Measurements from ENCODE around the gene KAZN. TPM values are rescaled to one million over a fixed set of nuclear protein-coding genes. Genes with fewer than 3 reads are reported as not detected.

The KAZN gene
- total and polyA plus RNA-seq, 2 of the 8 experiments (the other 6 are each of a cell fraction or from before 2014, with no cell fraction given) = 3.7 to 11.8 TPM

- Histone ChIP-seq H3K9ac (replicated peaks in 1 of 4; ENCODE audit: extremely low read depth in 1 of 4, low read depth in 3 of 4, low read length in 3 of 4) (no peak overlapping the region), H2BK12ac (ENCODE audit: low read depth, low read length) (no peak overlapping the region), H2BK120ac (replicated peaks; ENCODE audit: low read depth, low read length) (no peak overlapping the region), H3K79me2 (ENCODE audit: control insufficient read depth in 1 of 2, insufficient read depth in 2 of 2, low read length in 2 of 2) (no peaks in the 10 kb centered on the region), H3K27ac (ENCODE audit: low read depth, low read length) (no peak overlapping the region), H3K4me2 (ENCODE audit: insufficient read depth in 1 of 2, low read depth in 2 of 2, low read length in 2 of 2) (no peak overlapping the region), H4K8ac (ENCODE audit: extremely low read depth, insufficient read depth, low read length) (no peak overlapping the region), H3K36me3 (ENCODE audit: control insufficient read depth in 2 of 4, insufficient read depth in 4 of 4, low read length in 3 of 4) (no peaks in the 10 kb centered on the region), H2AFZ (ENCODE audit: low read length) (no peak overlapping the region), H3K4me3 (ENCODE audit: extremely low read depth in 1 of 4, insufficient read depth in 2 of 4, low read depth in 3 of 4, low read length in 4 of 4) (no peak overlapping the region), H3K56ac (replicated peaks; ENCODE audit: insufficient read length, low read depth, low read length) (no peak overlapping the region), H3K4me1 (replicated peaks in 1 of 4; ENCODE audit: control insufficient read depth in 3 of 4, insufficient read depth in 4 of 4, low read length in 3 of 4) (no peaks in the 10 kb centered on the region; a peak in 1 of 7 replicates), H4K20me1 (replicated peaks in 1 of 2; ENCODE audit: control insufficient read depth in 1 of 2, insufficient read depth in 2 of 2, low read length in 2 of 2) (no peaks in the 10 kb centered on the region), H2BK5ac (ENCODE audit: low read depth, low read length) (no peak overlapping the region), H2BK20ac (ENCODE audit: low read length) (no peak overlapping the region), H4K5ac (ENCODE audit: insufficient read length, low read depth, low read length) (no peak overlapping the region), H3K23me2 (ENCODE audit: low read depth, low read length) (no peaks in the 10 kb centered on the region), H4K91ac (replicated peaks; ENCODE audit: insufficient read length, low read length) (no peak overlapping the region), H3K79me1 (ENCODE audit: low read depth, low read length) (peaks cover 4% of the 10 kb centered on the region; the same call in 1 of the 2 replicates), H2BK15ac (ENCODE audit: low read length) (no peak overlapping the region), H3K23ac (ENCODE audit: insufficient read length) (no peak overlapping the region), H3K9me3 (ENCODE audit: insufficient read depth in 2 of 2, low read depth in 1 of 2, low read length in 1 of 2) (no peaks in the 10 kb centered on the region), H3K14ac (ENCODE audit: insufficient read length) (no peak overlapping the region), H3K18ac (ENCODE audit: extremely low read depth, low read length) (no peak overlapping the region; the same call in 1 of the 2 replicates), H3K4ac (replicated peaks; ENCODE audit: insufficient read length, low read depth, low read length) (no peak overlapping the region), H2AK5ac (ENCODE audit: low read depth, low read length) (no peak overlapping the region), H3K27me3 (replicated peaks in 1 of 4; ENCODE audit: control insufficient read depth in 3 of 4, extremely low read depth in 1 of 4, insufficient read depth in 3 of 4, low read length in 3 of 4) (no peaks in the 10 kb centered on the region)
- ChIA-PET CTCF (ENCODE audit: partially characterized antibody) (interaction anchor here (1.3 to 1.6 kb wide), 3 partner anchors 9 to 82 kb away, joined by 3 to 6 read pairs (median 4); no protein-coding TSS in a partner anchor), POLR2A (ENCODE audit: partially characterized antibody) (no interaction called here)
- 89% methylated on average over 5 of the region's 5 CpGs; no CpG with 5 or more reads in 1 of the 2 experiments for WGBS, 2 experiments (ENCODE audit: extremely low coverage in 1 of 2, insufficient coverage in 1 of 2, insufficient read length in 1 of 2, insufficient replicate concordance in 2 of 2, low coverage in 1 of 2, low lambda C conversion rate in 2 of 2, missing lambda C conversion rate in 1 of 2)
- no peak for FAIRE-seq
- DNase-seq (ENCODE audit: low read depth in 1 of 2, low spot score in 2 of 2) = no peak
- TF ChIP-seq ATF2 (IDR thresholded peaks at IDR 0.05; ENCODE audit: low read length) (no peak), HDAC6 (IDR thresholded peaks at IDR 0.05; ENCODE audit: low read depth, low read length) (no peak), RFX5 (IDR thresholded peaks at IDR 0.05; ENCODE audit: borderline replicate concordance, low read depth, low read length) (no peak), POLR2A (IDR thresholded peaks at IDR 0.05; ENCODE audit: control extremely low read depth in 1 of 2, low read depth in 2 of 2, low read length in 2 of 2) (no peak), KDM4A (IDR thresholded peaks at IDR 0.05; ENCODE audit: low read depth, low read length, severe bottlenecking) (no peak), BACH1 (IDR thresholded peaks at IDR 0.05; ENCODE audit: low read length) (no peak), E2F6 (IDR thresholded peaks at IDR 0.05) (no peak), GABPA (IDR thresholded peaks at IDR 0.05; ENCODE audit: borderline replicate concordance, insufficient read depth, low read length) (no peak), NANOG (IDR thresholded peaks at IDR 0.05; ENCODE audit: insufficient read depth, low read depth, low read length, poor library complexity, severe bottlenecking) (no peak), CBX8 (IDR thresholded peaks at IDR 0.05; ENCODE audit: borderline replicate concordance, low read depth, low read length) (no peak), EGR1 (IDR thresholded peaks at IDR 0.05; ENCODE audit: borderline replicate concordance, low read depth, low read length) (no peak), CREB1 (IDR thresholded peaks at IDR 0.05) (no peak), PHF8 (conservative IDR thresholded peaks at IDR 0.05; ENCODE audit: low read depth, low read length) (no peak)
Observed at GRCh38 chr1:14696761-14697160, 98.3 kb downstream of the KAZN start.
